HG02943 (cell line): ENCODE measurements around the gene WIPF3.
"Not testable (repeated sequence)": the region's sequence is repeated elsewhere in the genome, so short reads cannot be mapped to it uniquely, and the experiment has no call there.

Experiments used
- ATAC-seq: cut with Tn5 transposase; IDR thresholded peaks from one replicate; pipeline ENCODE4 v1.9.1; 2021; ENCODE audit warnings: mild to moderate bottlenecking, low read depth, moderate library complexity; ENCODE audit not compliant: unreplicated experiment

Gene WIPF3

DNA sequence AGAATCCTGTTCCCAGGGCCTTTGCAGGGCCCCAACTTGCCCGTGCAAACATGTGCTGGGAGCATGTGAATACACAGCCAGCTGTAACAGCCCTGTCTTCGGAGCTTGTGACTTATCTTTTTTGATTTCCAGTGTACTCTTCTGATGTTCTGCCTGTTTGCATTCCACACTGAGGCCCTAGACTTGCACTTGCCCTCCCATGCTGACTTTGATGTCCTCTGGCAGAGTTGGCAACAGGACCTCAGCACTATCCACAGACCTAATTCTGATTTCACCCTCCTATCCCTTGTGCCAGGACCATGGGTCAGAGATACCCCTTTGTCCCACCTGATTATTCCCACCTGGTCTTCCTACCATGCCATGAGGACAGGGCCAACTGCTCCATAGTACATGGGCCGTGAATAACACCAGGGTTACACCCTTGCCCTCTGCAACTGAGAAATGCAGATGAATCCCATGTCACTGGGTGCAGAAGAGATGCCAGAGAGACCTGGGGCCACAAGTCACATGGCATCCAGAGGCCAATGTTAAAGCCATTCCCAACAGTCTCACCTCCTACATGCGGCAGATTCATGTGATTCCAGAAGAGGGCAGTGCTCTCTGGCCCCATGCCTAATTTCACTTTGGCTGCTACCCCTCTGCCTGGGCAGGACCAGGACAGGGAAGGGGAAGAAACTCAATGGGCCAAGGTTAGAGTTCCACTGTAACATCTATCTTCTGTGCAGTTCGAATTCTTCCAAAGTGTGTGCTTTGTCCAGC lies 140.3 kb downstream of the WIPF3 start:
- no peak for ATAC-seq

DNA sequence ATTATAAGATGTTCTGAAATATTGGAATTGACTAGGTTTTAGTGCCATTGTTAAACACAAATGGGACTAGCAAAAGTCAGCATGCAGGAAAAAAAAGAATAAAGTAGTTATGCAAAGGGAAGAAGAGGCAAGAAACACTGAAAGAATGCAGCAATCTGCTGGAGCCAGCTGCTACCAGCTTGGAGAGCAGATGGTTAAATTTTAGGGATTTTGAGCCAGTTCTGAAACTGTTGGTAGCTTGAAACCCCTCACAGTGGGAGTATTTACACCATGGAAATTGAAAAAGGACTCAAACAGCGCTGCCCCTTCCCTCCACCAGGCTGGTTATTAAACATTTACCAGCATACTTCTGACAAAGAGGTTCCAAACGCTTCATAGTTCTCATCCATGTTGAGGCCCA lies 142.3 kb downstream of the WIPF3 start:
- ATAC-seq, result no peak

DNA sequence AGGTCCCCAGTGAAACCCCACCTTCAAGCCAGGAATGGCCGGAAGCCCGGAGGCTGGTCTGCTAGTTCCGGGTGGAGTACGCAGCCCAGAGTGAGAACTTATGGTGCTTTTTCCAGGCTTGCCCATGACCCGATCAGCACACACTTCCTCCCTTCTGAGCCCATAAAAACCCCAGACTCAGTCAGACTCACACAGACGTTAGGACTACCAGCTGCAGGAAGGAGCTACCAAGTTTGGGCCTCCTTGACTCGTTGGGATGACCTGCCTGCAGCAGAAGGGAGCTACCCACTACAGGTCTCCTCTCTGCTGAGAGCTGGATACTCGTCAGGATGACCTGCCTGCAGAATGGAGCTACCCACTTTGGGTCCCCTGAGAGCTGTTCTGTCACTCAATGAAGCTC lies 144.2 kb downstream of the WIPF3 start:
- no peak for ATAC-seq

DNA sequence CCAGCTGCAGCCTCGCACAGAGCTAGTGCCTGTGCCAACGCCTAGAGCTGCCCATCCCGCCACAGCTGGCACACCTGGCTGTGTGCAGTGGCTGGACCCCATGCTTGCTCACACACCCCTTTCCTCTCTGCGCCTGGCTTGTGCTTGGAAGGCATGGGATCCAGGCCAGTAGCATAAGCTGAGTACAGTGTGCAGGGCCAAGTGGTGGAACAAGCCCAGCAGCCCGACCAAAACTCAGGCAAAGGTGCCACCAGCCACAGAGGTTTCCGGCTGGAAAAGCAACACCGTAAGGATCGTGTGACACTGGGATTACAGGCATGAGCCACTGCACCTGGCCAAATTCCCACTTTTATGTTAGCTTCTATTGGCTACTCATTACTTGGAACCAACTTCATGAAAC lies 144.9 kb downstream of the WIPF3 start:
- ATAC-seq, result no peak

DNA sequence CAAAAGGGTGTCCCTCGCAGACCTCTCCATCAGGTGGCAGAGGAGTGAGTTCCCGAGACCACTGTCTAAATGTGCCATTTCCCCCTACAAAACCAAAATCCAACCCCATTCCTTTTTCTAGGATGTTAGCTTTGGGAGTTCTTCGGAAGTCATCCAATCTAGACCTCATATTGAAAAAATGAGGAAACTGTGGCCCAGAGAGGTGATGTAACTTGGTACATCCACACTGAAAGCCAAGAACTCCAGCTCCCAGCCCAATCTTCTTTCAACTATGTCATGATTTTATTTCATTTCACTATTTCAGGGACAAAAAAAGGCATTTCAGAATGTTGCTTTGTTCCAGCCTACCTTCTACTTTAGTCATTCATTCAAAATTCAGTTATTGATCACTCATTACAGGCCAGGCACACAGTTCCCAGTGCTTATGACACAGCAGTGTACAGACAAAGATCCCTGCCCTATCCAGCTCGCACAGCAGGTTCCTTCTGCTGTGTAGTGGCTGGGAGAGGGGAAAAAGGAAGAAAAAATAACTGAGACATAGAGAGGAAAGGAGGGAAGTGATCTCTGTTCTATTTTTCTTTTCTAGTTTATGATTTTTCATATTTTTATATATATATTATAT lies 147.5 kb downstream of the WIPF3 start:
- no peak for ATAC-seq

DNA sequence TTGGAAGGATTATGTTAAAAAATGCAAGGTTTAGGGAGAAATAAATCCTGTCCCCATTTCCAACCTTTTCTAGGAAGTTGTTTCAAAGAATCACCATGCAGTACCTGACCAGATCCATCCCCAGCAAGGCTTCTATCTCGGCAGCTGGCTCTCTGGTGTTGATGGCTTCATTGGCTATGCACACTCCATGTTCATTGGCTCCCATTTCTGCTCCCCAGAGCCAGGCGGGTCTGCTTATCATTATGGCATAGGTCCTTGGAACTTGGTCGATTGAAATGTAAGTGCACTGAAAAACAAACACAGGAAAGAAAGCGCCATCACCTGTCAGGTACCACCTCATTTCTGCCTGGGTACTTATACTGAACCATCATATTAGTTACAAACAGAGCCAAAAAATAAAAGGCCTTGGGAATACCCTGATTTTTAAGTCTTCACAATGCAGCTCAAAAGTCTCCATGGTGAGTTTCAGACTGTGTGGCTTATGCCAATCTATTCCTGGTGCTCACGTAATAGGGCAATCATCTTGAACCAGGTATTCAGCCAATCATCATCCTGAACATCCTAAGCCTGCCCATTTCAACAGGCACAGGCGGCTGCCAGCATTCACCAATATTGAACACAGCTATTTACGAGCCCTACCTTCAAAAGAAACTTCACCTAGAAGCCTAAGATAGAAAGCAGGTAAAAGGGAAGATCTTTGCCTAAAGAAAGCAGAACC lies 148.9 kb downstream of the WIPF3 start:
- ATAC-seq, result no peak

DNA sequence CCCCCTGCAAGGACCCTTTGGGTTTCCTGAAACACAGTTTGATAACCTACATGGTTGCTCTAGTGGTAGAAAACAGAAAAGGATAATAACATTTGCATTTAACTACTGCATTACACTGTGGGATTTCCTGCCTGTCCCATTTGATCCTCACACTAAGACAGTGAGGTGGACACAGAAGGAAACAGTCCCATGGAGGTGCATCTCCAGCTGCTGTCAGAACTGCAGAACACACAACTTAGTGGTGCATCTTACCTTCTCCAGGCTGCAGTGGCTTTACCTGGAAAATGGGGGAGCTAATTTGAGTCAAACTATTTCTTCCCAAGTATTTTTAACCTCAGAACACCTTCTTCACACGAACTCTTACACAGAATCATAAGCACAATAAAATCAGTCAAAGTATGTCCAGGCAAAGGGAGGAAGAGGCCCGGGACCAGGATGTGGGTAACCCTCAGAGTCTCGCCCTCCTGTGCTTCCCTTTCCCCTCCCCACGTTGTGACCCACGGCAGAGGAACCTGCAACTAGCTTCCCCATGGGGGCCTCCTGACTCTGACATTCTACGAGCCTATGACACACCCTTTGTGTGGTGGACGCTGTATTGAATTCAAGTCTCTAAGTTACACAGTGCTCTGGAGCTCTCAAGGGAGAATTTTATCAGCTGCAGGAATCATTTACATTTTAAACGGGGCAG lies 149.6 kb downstream of the WIPF3 start:
- ATAC-seq, result peak; percentile 79

DNA sequence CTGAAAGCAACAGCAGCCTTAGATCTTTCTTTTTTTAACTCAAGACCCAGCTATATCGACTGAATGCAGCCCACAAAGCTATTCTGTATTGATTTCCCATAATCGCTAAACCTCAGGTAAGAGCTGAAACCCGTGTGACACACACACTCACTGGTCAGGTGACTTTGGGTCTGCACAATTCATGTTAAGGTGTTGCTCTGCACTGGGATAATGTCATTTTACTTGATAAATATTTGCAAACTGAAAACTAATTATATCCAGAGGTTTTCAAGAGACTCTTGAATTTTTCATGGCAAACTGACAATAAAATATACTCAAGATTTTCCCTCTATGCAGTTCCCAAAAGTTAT lies 150.2 kb downstream of the WIPF3 start:
- peak; percentile 26 for ATAC-seq

DNA sequence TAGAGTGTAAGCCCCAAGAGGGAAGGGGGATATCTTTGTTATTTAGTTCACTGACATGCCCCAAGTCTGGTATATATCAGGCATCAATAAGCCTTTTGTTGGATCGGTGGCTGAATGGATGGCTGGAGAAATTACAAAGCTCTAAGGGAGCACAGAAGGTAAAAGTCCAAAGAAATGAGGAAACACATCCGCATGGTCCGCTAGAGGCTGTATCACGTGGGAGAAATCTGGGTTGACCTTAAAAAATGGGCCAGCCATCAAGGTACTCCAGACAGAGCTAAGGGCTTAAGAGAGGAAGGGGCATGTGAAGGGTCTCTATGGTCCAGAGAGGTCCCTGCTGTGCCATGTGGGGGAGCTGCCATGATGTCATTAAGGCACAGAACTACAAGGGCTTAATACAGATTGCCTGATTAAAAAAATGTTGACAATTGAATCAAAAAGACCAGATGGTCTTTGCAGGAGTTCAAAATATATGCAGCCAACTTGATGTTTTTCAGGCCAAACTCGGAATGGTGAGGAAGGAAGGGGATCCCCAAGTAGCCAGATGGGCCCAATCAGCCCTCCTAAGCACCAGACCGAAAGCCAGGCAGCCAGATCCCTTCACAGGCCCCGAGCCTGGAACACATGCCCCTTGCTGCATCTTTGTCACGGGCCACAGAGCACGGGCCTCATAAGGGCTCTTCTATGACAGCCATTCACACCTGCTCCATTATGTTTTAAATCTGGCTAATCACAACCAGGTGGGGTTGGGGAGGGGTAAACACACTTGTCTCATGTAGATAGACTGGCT lies 151.4 kb downstream of the WIPF3 start:
- ATAC-seq, result no peak

DNA sequence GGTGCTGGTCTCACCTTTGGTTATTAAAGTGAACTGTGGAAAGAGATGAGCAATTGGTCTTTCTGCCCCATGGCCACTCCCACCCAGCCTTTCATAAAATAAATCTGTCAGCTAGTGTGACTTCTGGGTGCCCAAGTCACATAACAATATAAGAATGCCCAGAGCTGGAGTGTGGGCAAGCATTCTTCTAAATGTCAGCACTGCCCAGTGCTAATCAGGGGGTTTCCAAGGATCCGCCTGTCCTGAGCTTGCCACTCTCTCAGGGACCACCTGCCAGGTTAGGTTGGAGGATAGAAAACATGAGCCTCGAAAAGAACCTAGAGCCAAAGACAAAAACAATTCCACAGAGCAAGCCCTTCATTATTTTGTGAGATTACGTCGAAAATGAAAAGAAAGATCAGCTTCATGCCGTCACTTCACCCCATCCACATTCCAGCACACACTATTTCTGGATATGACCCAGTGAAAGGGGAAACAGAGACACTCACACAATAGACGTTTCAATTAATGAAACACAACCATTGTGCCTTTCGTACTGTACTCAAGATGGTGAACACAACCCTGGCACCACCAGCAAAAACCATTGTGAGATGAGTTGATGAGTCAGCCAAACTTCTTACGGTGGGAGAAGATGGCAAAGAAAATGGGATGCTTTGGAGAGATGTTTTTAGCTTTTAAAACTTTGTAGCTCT lies 152.5 kb downstream of the WIPF3 start:
- ATAC-seq, result no peak

DNA sequence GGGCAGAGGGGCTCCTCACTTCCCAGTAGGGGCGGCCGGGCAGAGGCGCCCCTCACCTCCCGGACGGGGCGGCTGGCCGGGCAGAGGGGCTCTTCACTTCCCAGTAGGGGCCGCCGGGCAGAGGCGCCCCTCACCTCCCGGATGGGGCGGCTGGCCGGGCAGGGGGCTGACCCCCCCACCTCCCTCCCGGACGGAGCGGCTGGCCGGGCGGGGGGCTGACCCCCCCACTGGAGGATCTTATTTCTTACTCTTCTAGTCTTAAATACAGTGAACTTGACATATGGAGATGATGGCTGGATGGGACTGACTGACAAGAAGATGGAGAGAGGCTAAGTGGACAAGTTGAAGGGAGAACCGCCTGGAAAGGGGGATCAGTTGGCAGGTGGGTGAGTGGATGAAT lies 155.3 kb downstream of the WIPF3 start:
- ATAC-seq, result not testable (repeated sequence)

DNA sequence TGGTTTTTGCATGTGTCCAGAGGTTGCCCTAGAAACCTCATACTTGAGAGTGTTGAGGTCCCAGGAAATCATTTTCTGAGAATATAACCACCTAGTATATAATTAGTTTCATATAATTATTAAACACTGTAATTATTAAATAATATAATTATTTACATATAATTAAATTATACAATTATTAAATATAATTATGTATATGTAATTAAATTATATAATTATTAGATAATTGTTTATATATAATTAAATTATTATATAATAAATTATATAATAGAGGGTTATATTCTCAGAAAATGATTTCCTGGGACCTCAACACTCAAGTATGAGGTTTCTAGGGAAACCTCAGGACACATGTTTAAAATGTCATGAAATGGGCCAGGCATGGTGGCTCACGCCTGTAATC lies 155.7 kb downstream of the WIPF3 start:
- no peak for ATAC-seq

DNA sequence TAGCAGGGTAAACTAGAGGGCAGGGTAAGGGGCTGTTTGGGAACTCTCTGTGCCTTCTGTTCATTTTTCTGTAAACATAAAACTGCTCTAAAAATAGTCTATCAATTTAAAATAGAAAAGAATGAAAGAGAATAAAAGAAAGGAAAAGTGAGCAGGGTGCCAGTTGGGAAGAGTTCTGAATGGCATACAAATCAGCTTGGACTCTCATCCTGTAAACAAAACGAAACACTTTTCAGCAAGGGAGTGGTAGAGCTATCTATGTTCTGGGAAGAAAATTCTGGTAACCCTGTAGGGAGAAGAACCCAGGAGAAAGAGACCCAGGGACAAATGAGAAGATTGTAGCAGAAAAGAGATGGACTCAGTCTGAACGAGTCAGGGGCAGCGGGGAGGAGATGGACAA lies 158.7 kb downstream of the WIPF3 start:
- ATAC-seq, result no peak
